HG03175 (cell line): ENCODE results near the gene MYO9A.

Source experiments
- ATAC-seq: cut with Tn5 transposase; IDR thresholded peaks from one replicate; pipeline ENCODE4 v1.9.1; 2021; ENCODE audit warnings: mild to moderate bottlenecking, moderate library complexity; ENCODE audit not compliant: unreplicated experiment

Gene MYO9A

DNA sequence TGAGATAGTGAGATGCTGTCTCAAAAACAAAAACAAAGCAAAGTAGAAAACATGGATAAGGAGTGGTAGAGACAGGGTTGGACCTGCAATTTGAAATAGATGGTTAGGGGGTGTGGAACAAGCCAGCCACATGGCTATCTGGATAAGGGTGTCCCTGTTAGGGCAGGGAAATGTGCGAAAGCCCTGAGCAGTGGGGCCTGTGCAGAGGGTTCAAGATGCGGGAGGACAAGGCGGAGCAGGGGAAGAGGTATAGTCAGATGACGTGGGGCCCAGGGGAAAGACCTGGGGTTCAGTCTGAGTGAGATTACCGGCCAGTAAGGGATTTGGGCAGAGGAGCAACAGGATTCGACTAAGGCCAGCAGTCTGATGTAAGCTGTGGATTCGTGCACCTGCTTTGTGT is 326.0 kb downstream of the MYO9A start:
- no peak for ATAC-seq

DNA sequence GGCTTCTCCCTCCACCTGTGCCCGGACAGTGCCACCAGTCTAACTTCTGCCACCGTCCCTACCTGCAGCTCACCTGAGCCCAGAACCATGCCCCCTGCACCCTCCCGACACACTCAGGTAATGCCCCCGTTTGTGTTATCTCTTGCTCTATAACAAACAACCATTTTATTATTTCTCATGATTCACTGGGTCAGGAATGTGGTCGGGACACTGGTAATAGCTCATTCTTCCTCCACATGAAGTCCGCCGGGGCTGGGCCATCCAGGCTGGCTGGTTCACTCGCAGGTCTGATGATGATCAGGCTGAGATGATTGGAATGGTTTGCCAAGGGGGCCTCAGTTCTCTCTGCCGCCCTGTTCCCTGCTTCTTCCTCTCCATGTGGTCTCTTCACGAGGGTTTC is 327.9 kb downstream of the MYO9A start:
- no peak for ATAC-seq

DNA sequence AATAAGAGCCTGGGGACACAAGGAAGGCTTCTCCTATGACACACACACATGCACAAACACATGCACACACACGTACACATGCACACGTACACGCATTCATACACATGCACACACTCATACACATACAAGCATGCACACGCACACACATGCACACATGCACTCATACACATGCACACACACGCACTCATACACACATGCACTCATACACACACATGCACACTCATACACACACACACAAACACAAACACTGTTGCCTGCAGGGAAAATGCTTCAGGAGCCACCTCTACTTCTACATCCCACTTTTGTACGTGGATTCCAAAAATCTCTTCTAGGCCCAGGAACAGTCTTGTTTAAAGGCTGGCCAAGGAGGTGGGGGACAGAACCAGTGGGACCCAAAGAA is 328.3 kb downstream of the MYO9A start:
- no peak for ATAC-seq

DNA sequence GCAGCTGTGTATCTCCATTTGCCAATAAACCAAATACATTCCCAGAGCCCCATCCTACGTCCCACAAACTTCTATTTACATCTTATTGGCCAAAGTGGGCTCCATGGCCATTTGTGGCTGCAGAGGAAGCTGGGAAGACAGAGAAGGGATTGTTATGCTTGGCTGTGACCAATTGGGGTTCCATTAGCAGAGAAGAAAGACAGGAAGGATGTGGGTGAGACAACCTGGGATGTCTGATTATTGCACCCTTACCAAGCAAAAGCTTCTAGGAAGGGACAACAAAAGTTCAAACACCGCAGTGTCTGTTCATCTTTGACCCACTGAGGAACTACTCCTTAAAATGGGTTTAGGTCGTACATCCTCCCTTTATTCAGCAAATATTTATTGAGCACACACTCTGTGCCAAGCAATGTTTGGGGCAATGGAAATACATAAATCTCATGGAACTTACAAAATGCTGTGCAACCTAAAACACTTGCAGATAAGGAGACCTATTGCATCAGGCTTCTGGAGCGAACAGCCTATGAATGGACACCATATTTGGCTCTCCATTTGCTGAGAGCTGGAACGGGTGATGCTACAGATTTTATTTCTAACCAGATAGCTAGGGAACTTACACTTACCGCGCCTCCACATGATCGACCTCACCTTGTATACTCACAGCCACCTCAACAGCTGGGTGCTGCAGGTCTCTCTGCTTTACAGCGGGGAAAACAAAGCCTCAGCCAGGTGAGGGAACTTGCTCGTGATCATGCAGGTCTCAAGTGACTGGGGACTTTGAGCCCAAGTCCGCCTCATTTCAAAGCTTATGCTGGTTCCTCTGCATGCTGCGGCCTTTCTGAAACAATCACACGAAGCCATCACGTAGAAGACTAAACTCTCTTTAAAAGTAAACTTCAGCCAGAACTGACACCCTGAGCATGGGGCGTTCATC is 329.0 kb downstream of the MYO9A start:
- ATAC-seq = no peak

DNA sequence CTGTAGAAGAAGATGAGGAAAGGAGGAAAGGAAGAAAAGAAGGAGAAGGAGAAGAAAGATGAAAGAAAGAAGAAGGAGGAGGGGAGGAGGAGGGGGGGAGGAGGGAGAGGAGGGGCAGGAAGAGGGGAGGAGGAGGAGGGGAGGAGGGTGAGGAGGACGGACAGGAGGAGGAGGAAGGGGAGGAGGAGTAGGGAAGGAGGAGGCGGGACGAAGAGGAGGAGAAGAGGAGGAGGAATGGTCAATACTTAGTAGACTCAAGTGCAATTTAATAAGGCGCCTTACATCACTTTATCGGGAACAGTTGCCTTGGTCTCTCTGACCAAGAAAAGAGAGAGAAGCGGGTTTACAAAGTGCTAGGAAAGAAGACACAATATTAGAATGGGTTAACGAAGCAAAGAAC is 331.3 kb downstream of the MYO9A start:
- no peak for ATAC-seq

DNA sequence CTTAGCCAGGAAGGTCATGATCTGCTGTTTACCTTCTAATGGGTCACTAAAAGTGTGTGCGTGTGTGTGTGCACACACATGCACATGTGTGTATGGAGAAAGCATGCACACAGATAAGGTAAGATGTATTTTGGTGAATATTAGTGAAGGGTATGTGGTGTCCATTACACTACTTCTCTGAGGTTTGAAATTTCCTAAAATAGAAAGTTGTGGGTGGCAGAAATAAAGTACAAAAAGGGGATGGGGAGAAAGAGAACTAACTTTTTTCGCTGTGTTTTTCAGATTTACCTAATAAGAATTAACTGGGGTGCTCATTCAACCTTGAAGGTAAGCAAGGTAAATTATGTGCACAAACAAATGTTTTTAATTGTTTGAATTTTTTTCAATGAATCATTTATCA is 332.0 kb downstream of the MYO9A start:
- no peak for ATAC-seq

DNA sequence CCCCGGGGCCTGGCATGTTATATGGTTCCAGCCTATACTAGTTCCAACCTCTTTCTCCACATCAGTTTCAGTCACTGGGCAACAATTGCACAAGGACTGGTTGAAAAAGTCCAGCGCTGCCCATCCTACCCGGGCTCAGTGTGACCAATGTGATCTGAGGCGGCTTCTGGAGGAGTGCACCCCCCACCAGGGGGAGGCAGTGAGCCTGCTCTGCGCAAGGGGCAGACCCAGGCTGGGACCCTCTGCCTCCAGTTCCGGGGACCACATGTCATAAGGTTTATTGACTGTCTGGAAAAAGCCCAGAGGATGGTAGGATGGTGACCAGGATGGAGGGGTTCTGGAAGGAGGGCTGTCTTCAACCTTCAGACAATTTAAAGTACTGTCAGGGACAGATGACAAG is 333.2 kb downstream of the MYO9A start:
- no peak for ATAC-seq

DNA sequence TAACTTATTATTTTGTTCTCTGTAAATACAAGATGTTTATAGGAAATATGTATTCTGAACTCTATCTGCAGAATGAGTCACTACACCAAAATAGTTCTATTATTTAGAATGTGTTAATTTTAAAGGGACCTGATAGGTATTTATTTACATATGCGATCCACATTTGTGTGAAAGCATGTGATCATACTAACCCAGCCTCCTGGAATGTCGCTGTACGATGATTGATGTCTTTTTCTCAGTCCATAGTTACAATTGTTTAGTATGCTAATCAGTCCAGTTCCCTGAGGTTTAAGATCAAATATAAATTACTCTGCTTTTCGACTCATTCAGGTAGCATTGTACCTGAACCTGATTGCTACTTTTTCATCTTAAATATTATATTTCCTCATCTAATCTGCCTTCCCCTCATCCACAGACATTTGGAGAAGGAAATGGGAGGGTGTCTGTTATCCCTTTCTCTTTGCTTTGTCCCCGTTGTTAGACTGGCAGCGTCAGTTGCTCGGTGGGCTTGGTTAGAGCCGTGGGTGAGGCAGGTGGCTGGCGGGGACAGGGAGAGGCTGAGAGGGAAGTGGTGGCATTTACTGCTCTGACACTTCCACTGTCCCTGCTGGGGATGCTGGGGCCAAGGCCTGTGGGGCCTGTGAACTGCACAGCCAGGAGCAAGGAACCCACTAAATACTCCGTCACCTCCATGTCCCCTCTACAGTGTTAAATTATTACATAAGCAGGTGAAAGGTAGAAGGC is 335.4 kb downstream of the MYO9A start:
- ATAC-seq = no peak

DNA sequence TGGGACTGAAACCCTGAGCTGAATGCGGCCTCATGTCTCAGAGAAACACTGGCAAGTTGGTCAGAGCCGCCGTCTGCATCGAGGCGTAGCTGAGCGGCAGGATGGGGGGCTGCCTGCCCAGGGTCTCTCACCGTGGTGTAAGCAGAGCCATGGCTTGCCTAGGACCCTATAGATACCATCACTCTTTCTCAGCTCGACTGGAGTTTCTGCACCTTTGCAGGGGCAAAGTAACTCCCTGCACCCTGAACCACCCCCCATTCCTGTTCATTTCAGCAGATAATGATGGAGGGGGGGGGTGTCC is 336.0 kb downstream of the MYO9A start:
- no peak for ATAC-seq

DNA sequence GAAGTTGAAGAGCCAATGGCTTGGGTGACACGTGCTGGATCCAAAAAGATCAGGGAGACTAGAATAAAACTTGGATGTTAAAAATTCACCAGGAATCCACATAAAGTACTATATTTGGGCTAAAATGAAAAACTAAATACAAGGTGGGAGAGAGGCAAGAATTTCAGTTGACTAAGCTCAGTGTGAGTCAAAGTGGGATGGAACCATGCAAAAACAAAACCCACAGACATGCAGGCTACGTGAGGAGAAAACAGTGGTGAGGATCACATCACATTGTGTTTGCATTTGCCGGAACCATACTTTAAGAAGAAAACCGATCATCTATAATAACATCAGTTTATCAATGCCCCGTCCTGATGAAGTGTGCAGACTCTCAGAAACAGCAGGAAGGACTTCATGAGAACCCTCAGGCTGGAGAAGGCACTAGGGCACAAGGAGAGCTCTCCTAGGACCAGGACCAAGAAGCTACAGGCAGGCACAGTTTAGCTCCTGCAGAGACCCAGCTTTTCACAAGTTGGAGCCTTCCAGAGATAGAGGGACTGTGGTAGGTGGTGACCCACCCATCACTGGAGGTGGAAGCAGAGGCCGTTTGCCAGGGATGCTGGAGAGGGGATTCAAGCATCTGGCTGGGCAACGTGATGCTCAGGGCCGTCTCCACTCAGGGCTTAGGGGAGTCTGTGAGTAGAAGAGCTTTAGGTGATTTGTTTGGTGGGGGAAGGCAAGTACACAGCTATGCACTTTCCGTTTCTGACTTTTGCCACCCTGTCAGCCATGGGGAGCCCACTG is 336.6 kb downstream of the MYO9A start:
- ATAC-seq = no peak

DNA sequence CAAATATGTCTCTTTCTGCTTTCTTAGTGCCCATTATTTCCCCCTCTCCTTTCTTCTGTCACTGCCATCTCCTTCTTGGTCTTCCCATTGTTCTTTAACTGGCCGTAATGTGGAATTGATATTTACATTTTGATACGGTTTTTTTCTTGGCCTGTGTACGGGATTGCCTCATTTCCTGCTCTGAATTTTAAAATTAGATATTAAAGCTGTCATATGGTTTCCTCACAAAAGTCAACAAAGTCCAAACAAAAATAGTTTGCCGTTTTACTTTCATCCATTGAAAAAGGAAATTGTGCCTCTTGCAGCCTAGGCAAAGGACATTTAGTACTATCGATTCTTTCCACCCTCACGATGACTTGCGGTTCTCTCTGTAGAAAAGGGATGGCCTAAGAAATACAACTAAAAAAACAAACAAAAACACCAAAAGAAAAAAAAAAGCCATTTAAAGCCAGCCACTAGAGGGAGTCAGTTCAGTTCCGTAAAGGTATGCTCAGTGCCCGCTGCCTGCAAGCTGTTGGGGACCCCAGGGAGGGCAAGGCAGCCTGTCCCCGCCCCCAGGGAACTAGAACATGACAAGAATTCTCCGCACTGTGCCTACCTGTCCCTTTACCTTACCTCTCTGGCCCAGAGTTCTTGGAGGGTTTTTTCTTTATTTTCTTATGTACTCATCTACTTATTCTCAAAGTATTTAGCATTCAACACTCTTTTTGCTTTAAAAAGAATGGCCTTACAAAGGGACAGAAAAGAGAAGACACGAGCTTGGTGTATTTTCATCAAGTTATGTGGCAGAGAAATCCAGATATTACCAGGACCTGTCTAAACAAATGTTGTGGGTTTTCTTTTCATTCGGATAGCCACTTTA is 337.6 kb downstream of the MYO9A start:
- no peak for ATAC-seq

DNA sequence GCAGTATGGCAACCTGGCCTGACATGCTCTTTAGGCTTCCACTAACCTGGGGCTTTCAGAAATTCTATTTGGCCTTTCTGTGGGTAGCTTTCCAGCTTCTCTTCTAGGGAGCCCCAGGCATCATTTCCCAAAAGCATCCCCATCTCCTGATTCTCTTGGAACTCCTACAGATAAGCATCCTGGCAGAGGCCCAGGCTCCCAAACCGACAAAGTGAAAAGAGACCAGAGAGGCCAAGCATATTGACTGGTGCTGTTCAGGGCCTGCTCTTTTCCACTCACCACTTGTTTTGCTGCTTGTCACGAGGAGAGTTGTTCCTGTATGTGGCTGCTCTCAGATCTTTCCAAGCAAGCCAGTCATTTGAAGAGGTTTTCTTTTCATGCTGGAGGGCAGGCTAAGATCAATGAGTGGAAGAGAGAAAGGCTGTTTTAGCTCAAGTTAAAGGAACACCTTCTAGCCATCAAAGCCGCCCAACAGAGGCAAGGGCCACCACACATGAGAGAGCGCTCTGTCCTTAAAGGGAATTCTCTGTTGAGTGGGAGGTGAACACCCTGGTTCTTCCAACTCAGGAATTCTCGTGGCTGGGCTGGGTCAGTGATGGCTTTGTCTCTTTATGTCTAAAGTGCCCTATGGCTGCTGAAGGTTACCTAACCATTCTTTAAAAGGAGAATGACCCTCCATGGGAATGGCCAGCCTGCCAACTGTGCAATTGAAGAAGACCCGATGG is 338.7 kb downstream of the MYO9A start:
- ATAC-seq = no peak

DNA sequence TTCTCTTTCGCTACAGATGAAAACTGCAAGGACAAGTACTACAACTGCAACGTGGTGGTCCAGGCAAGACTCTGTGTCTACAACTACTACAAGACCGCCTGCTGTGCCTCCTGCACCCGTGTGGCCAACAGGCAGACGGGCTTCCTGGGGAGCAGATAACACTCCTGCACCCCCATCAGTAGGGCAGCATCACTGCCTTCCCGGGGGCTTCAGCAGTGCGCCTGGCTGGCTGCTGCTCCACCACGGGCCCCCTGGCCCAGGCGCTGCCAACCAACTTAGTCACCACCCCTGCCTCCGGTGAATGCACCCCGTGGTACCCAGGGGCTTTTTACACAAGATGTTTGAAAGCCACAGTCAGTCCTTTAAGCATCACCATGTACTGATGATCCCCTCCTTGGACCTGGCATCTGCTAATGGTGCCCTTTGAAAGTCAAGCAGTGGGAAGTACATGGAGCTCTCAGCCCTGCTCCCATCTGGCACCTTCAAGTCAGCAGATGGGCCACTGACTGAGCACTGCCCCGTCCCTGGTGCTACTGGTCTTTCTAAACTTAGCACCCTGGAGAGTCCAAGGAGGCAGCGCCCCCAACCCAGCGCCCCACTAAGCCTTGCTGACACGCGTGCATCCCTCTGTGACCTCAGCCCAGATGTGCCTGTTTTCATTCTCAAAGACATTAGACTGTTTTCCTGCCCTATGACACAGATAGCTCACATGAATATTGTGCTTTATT is 340.6 kb downstream of the MYO9A start:
- no peak for ATAC-seq

DNA sequence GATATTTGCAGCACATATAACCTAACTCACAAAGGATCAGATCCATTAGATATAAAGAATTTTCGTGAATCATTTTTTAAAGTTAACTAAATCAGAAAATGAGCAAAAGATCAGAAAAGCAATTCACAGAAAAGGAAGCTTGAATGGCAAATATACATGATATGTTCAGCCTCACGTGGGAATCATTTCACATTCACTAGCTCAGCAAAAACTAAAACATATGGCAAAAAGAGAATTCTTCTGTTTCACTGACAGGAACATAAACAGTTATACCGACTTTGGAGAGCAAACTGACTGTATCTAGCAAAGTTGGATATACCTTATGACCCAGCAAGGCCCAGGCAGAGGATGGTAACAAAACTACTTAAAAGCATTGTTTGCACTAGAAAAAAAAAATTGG is 341.6 kb downstream of the MYO9A start:
- ATAC-seq = no peak

DNA sequence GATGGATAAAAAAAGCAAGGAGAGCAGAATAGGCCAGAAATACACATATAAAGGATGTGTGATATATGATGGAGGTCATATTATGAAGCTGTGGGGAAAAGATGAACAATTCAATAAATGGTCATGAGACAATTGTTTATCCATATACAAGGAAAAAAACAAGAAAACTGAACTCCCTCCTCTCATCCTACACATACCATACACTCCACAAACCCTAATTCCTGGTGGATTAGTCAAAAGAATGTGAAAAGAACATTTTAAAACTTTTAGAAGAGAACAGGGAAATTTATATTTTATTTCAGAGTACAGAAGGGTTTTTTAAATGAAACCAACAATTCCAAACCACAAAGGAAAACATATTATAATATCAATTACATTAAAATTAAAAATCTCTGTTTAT is 342.1 kb downstream of the MYO9A start:
- ATAC-seq = no peak

DNA sequence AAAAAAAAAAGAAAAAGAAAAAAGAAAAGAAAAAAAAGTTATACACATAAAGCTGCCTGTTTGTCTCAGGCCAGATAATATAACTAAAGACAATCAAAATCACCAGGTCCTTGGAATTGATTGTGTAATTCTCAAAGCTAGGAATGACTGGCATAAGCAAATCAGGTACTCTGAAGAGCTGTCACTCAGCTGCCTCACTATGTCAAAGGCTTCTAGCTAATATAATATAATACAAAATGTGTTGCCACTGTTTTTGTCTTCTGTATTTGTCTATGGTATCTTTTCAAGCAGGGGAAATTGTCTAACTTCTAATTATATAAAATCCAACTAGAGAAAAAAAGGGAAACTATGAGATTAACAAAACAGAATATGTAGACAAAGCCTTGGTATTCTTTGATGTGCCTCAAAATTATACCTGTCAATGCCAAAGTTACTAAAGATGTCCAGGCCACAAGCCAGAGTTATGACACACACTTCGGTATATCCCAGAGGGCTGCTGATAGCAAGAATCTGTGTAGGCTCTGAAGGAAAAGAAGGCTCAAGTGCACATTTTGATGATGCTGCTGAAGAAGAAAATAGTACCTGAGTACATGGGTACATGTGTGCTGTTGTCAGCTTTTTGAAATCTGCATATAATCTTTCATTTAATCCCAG is 344.6 kb downstream of the MYO9A start:
- ATAC-seq = no peak
